ENCODE measurements around the gene BCL7C. TPM values are rescaled to one million over a fixed set of nuclear protein-coding genes. Genes with fewer than 3 reads are reported as not detected.

Gene BCL7C
- total RNA-seq, 1 experiment from 2014 or later: 45.8 TPM

DNA sequence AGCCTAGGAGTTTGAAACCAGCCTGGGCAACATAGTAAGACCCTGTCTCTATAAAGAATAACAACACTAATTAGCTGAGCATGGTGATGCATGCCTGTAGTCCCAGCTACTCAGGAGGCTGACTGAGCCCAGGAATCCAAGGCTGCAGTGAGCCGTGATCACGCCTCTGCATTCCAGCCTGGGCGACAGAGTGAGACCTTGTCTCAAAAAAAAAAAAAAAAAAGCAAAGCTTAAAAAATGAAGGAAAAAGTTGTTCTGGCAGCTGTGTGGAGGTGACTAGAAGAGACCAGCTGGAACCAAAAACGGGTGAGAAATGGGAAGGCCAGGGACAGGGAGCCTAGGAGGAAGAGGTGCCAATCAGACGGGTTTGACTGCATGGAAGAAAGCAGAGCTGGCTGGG, 4.2 kb downstream of the BCL7C start:
- Histone ChIP-seq H3K27me3 (ENCODE audit: control insufficient read depth, insufficient read depth, low read length) (no peaks in the 10 kb centered on the region), H3K9me3 (ENCODE audit: control insufficient read depth, insufficient read depth, low read depth, low read length) (no peaks in the 10 kb centered on the region), H3K27ac (ENCODE audit: low read length) (no peak overlapping the region), H3K4me3 (ENCODE audit: low read depth in 2 of 2, low read length in 2 of 2) (no peak overlapping the region), H3K4me1 (ENCODE audit: control insufficient read depth, insufficient read depth, low read length) (peaks cover 12% of the 10 kb centered on the region), H3K36me3 (ENCODE audit: control insufficient read depth, insufficient read depth, low read length) (no peaks in the 10 kb centered on the region)
- intact Hi-C loops (cut with micrococcal nuclease; ENCODE audit: unreplicated experiment): no loop called here
- ATAC-seq (no peak), DNase-seq (ENCODE audit: low read depth, low spot score) (no peak)
- BruUV-seq (replicated peaks): no TSS peak
- ChIA-PET POLR2A (interaction anchor here (0.6 kb wide), 2 partner anchors 48 to 1005 kb away, joined by 3 to 11 read pairs; no protein-coding TSS in a partner anchor), CTCF (no interaction called here)
- no peak for TF ChIP-seq TCF7L2 (IDR thresholded peaks at IDR 0.05; ENCODE audit: low read depth, low read length)
- TF ChIP-seq POLR2AphosphoS5 (IDR thresholded peaks at IDR 0.05; ENCODE audit: low read depth, low read length): no peak
- TF ChIP-seq SIN3A (IDR thresholded peaks at IDR 0.05; ENCODE audit: borderline replicate concordance, insufficient read depth, low read depth, low read length): no peak
- TF ChIP-seq, protein P1, sequence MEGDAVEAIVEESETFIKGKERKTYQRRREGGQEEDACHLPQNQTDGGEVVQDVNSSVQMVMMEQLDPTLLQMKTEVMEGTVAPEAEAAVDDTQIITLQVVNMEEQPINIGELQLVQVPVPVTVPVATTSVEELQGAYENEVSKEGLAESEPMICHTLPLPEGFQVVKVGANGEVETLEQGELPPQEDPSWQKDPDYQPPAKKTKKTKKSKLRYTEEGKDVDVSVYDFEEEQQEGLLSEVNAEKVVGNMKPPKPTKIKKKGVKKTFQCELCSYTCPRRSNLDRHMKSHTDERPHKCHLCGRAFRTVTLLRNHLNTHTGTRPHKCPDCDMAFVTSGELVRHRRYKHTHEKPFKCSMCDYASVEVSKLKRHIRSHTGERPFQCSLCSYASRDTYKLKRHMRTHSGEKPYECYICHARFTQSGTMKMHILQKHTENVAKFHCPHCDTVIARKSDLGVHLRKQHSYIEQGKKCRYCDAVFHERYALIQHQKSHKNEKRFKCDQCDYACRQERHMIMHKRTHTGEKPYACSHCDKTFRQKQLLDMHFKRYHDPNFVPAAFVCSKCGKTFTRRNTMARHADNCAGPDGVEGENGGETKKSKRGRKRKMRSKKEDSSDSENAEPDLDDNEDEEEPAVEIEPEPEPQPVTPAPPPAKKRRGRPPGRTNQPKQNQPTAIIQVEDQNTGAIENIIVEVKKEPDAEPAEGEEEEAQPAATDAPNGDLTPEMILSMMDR (IDR thresholded peaks at IDR 0.05): no peak
- TF ChIP-seq, protein P2, sequence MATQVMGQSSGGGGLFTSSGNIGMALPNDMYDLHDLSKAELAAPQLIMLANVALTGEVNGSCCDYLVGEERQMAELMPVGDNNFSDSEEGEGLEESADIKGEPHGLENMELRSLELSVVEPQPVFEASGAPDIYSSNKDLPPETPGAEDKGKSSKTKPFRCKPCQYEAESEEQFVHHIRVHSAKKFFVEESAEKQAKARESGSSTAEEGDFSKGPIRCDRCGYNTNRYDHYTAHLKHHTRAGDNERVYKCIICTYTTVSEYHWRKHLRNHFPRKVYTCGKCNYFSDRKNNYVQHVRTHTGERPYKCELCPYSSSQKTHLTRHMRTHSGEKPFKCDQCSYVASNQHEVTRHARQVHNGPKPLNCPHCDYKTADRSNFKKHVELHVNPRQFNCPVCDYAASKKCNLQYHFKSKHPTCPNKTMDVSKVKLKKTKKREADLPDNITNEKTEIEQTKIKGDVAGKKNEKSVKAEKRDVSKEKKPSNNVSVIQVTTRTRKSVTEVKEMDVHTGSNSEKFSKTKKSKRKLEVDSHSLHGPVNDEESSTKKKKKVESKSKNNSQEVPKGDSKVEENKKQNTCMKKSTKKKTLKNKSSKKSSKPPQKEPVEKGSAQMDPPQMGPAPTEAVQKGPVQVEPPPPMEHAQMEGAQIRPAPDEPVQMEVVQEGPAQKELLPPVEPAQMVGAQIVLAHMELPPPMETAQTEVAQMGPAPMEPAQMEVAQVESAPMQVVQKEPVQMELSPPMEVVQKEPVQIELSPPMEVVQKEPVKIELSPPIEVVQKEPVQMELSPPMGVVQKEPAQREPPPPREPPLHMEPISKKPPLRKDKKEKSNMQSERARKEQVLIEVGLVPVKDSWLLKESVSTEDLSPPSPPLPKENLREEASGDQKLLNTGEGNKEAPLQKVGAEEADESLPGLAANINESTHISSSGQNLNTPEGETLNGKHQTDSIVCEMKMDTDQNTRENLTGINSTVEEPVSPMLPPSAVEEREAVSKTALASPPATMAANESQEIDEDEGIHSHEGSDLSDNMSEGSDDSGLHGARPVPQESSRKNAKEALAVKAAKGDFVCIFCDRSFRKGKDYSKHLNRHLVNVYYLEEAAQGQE (IDR thresholded peaks at IDR 0.05; ENCODE audit: insufficient read depth in 1 of 2, low read depth in 2 of 2, low read length in 1 of 2): no peak
- in situ Hi-C loops (cut with HindIII; ENCODE audit: low pct_unique_long_range_greater_than_20kb, low sequenced_read_pairs): no loop called here

DNA sequence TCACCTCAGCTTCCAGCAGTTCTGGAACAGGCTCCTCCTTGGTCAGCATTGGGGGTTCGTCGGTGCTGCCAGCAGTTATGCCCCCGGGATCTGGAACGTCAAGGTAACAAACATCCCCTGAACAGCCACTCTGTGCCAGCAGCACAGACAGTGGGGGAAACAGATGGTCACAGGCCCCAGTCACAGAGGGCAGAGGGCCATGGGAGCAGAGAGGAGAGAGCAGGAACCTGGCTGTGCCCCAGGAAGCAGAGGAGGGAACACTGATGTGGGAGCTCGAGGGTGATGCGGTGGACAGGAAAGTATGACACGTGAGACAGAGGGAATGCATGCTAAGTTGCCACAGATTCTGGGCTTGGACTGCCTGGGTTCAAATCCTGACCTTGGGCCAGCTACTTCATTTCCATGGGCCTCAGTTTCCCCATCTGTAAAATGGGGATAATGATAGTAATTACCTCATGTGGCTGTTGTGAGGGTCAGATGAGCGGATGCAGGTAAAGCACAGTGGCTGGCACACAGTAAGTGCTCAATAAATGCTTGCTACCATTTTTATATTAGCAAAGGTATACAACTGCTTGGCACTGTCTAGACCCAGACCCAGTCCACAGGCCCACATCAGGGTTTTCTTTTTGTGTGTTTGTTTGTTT, 4.9 kb downstream of the BCL7C start:
- TF ChIP-seq SIN3A (IDR thresholded peaks at IDR 0.05; ENCODE audit: borderline replicate concordance, insufficient read depth, low read depth, low read length) (no peak), POLR2AphosphoS5 (IDR thresholded peaks at IDR 0.05; ENCODE audit: low read depth, low read length) (no peak), TCF7L2 (IDR thresholded peaks at IDR 0.05; ENCODE audit: low read depth, low read length) (no peak)
- TF ChIP-seq, protein P2 (IDR thresholded peaks at IDR 0.05; ENCODE audit: insufficient read depth in 1 of 2, low read depth in 2 of 2, low read length in 1 of 2): no peak
- TF ChIP-seq, protein P1 (IDR thresholded peaks at IDR 0.05): no peak
- no peak overlapping the region for H3K27ac ChIP-seq (ENCODE audit: low read length)
- in situ Hi-C loops (cut with HindIII; ENCODE audit: low pct_unique_long_range_greater_than_20kb, low sequenced_read_pairs) (no loop called here), intact Hi-C loops (cut with micrococcal nuclease; ENCODE audit: unreplicated experiment) (no loop called here)
- H3K36me3 ChIP-seq (ENCODE audit: control insufficient read depth, insufficient read depth, low read length): no peaks in the 10 kb centered on the region
- no peak overlapping the region for H3K4me3 ChIP-seq (ENCODE audit: low read depth in 2 of 2, low read length in 2 of 2)
- H3K9me3 ChIP-seq (ENCODE audit: control insufficient read depth, insufficient read depth, low read depth, low read length): no peaks in the 10 kb centered on the region
- DNase-seq (ENCODE audit: low read depth, low spot score) (no peak), ATAC-seq (no peak)
- ChIA-PET CTCF (no interaction called here), POLR2A (no interaction called here)
- H3K27me3 ChIP-seq (ENCODE audit: control insufficient read depth, insufficient read depth, low read length): no peaks in the 10 kb centered on the region
- BruUV-seq (replicated peaks): no TSS peak
- peaks cover 7% of the 10 kb centered on the region; the same call in 1 of the 2 replicates for H3K4me1 ChIP-seq (ENCODE audit: control insufficient read depth, insufficient read depth, low read length)
